PC-9 (cell line): ENCODE data around the gene AQP9. TPM values are rescaled to one million over a fixed set of nuclear protein-coding genes. Genes with fewer than 3 reads are reported as not detected.

ENCODE experiments used
- BruUV-seq: library from RNA; stranded (reverse); fragments of 400-500 nt; replicated peaks from 2 replicates; lab custom pipeline; 2021; lab: Mats Ljungman, UMichigan
- CTCF ChIA-PET: fragments of 300-600 bp; sonication (Branson Sonifier 250); formaldehyde crosslinking; loops from one replicate; lab custom pipeline; 2022; ENCODE audit warnings: antibody characterized with exemption; lab: Charles Lee
- POLR2A ChIA-PET: fragments of 300-600 bp; sonication (Branson Sonifier 250); formaldehyde crosslinking; loops from one replicate; lab custom pipeline; 2022; ENCODE audit warnings: antibody characterized with exemption; ENCODE audit not compliant: unreplicated experiment; lab: Charles Lee
- DNase-seq, 2 experiments: peaks; one replicate each; pipeline versions ENCODE4 v3.0.0 to v3.0.0-alpha.2; 2015 to 2022; ENCODE audit warnings: mixed read lengths in 1 of 2
- H2AFZ ChIP-seq: fragments of 200-600 bp; sonication (generic); 2 replicates; pipeline ENCODE4 v1.8.1; 2017; ENCODE audit warnings: antibody characterized with exemption
- H3F3A ChIP-seq: fragments of 200-600 bp; sonication (generic); 2 replicates; pipeline ENCODE4 v1.8.1; 2017; ENCODE audit warnings: antibody characterized with exemption, mild to moderate bottlenecking, low read depth; ENCODE audit not compliant: insufficient read depth
- H3K27ac ChIP-seq: fragments of 200-600 bp; sonication (generic); 2 replicates; pipeline ENCODE4 v1.6.1; 2016; ENCODE audit warnings: mixed run types
- H3K27me3 ChIP-seq: fragments of 200-600 bp; sonication (generic); 2 replicates; pipeline ENCODE4 v1.6.1; 2016; ENCODE audit warnings: low read depth, mixed run types; ENCODE audit not compliant: insufficient read depth
- H3K36me3 ChIP-seq: fragments of 200-600 bp; sonication (generic); 2 replicates; pipeline ENCODE4 v1.6.1; 2016; ENCODE audit warnings: low read depth, mixed run types
- H3K4me1 ChIP-seq: fragments of 200-600 bp; sonication (generic); replicated peaks from 2 replicates; pipeline ENCODE4 v1.6.1; 2016; ENCODE audit warnings: mixed run types; ENCODE audit not compliant: insufficient read depth
- H3K4me2 ChIP-seq: fragments of 200-600 bp; sonication (generic); 2 replicates; pipeline ENCODE4 v1.6.1; 2017; ENCODE audit warnings: mixed run types
- H3K4me3 ChIP-seq: fragments of 200-600 bp; sonication (generic); 2 replicates; pipeline ENCODE4 v1.6.1; 2016; ENCODE audit warnings: mixed run types
- H3K79me2 ChIP-seq: fragments of 200-600 bp; sonication (generic); 2 replicates; pipeline ENCODE4 v1.6.1; 2017; ENCODE audit warnings: low read depth, mixed run types
- H3K9me2 ChIP-seq: fragments of 200-600 bp; sonication (generic); 2 replicates; pipeline ENCODE4 v1.8.1; 2017; ENCODE audit warnings: mild to moderate bottlenecking; ENCODE audit not compliant: insufficient read depth
- H3K9me3 ChIP-seq: fragments of 200-600 bp; sonication (generic); 2 replicates; pipeline ENCODE4 v1.8.1; 2016; ENCODE audit warnings: low read depth; ENCODE audit not compliant: insufficient read depth
- H4K20me1 ChIP-seq: fragments of 200-600 bp; sonication (generic); 2 replicates; pipeline ENCODE4 v1.8.1; 2017; ENCODE audit not compliant: insufficient read depth
- EZH2 ChIP-seq: fragments of 200-600 bp; sonication (generic); IDR thresholded peaks from 2 replicates; pipeline ENCODE4 v1.8.0; 2017; ENCODE audit warnings: antibody characterized with exemption, low read depth
- intact Hi-C: fragments of 100-400 bp; cut with micrococcal nuclease; formaldehyde crosslinking; loops from one replicate; pipeline ENCODE4 v1.10.0; 2022; ENCODE audit not compliant: unreplicated experiment
- total RNA-seq: library from RNA; stranded (reverse); gene quantifications from 2 replicates; pipeline ENCODE4 v1.2.3, GENCODE V29; 2021
- TF ChIP-seq, protein P1 (sequence below): fragments of 200-600 bp; sonication (generic); conservative IDR thresholded peaks from 2 replicates; pipeline ENCODE4 v1.6.1; 2017; ENCODE audit warnings: mixed run types, antibody characterized with exemption, mild to moderate bottlenecking, moderate library complexity

AQP9 gene
- total RNA-seq, 1 experiment from 2014 or later, result not detected

DNA sequence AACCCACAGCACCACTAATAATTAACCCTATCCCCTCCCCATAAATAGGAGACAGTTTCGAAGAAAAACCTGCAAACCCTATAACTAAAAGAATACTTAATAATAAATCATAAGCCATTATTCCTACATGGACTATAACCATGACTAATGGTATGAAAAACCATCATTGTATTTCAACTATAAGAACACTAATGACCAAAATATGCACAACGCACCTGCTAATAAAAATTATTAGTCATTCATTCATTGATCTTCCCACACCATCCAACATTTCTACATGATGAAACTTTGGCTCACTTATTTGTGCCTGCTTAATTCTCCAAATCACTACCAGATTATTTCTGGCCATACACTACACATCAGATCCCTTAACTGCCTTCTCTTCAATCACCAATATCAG is 16.6 kb downstream of the AQP9 start:
- no peak overlapping the region for H3K4me2 ChIP-seq
- ChIA-PET CTCF (no interaction called here), POLR2A (no interaction called here)
- no peak overlapping the region for H3K4me3 ChIP-seq
- H3K9me3 ChIP-seq, result no peaks in the 10 kb centered on the region
- DNase-seq, result no peak
- H3K36me3 ChIP-seq, result no peaks in the 10 kb centered on the region
- no peaks in the 10 kb centered on the region for H3K27me3 ChIP-seq
- intact Hi-C loops, result no loop called here
- no peaks in the 10 kb centered on the region for H3K79me2 ChIP-seq
- no peaks in the 10 kb centered on the region for H3K9me2 ChIP-seq
- TF ChIP-seq EZH2, result no peak
- H2AFZ ChIP-seq, result no peak overlapping the region
- H3K27ac ChIP-seq, result no peak overlapping the region
- no peaks in the 10 kb centered on the region for H3K4me1 ChIP-seq
- no peaks in the 10 kb centered on the region for H3F3A ChIP-seq
- no peaks in the 10 kb centered on the region for H4K20me1 ChIP-seq
- BruUV-seq, result no TSS peak

GRCh38 chr15:58159827-58160386 is 21.7 kb downstream of the AQP9 start:
- no peaks in the 10 kb centered on the region for H3K4me1 ChIP-seq
- ChIA-PET POLR2A (no interaction called here), CTCF (no interaction called here)
- no peak for DNase-seq
- intact Hi-C loops, result no loop called here
- H3K79me2 ChIP-seq, result no peaks in the 10 kb centered on the region
- TF ChIP-seq EZH2, result no peak
- TF ChIP-seq, protein P1, sequence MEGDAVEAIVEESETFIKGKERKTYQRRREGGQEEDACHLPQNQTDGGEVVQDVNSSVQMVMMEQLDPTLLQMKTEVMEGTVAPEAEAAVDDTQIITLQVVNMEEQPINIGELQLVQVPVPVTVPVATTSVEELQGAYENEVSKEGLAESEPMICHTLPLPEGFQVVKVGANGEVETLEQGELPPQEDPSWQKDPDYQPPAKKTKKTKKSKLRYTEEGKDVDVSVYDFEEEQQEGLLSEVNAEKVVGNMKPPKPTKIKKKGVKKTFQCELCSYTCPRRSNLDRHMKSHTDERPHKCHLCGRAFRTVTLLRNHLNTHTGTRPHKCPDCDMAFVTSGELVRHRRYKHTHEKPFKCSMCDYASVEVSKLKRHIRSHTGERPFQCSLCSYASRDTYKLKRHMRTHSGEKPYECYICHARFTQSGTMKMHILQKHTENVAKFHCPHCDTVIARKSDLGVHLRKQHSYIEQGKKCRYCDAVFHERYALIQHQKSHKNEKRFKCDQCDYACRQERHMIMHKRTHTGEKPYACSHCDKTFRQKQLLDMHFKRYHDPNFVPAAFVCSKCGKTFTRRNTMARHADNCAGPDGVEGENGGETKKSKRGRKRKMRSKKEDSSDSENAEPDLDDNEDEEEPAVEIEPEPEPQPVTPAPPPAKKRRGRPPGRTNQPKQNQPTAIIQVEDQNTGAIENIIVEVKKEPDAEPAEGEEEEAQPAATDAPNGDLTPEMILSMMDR, result no peak
- H3F3A ChIP-seq, result no peaks in the 10 kb centered on the region
- no peak overlapping the region for H3K4me2 ChIP-seq
- BruUV-seq, result no TSS peak
- H3K9me3 ChIP-seq, result no peaks in the 10 kb centered on the region
- no peak overlapping the region for H3K27ac ChIP-seq
- no peaks in the 10 kb centered on the region for H4K20me1 ChIP-seq
- H3K36me3 ChIP-seq, result no peaks in the 10 kb centered on the region
- no peak overlapping the region for H2AFZ ChIP-seq
- no peak overlapping the region for H3K4me3 ChIP-seq
- H3K9me2 ChIP-seq, result no peaks in the 10 kb centered on the region
- no peaks in the 10 kb centered on the region for H3K27me3 ChIP-seq

DNA sequence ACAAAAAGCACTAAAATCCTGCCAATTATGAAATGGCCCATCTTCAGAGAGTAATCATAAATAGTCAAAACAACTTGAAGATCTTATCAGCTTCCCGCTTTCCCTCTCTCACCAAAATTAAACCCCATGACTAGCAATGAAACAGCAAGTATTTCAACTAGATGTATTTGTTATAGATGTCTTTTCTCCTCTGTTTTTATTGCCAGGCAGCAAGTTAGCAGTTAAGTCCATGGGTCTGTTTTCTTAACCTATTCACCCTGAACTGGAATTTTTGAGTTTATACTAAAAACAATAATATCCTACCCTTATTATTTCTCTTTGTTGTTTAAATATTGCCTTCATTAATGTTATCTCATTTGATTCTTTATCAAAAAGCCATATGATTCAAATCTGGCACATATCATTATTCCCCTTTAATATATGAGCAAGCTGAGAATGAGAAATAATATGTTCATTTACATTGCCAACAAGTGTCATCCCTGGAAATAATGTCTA is 23.3 kb downstream of the AQP9 start:
- DNase-seq, result no peak
- BruUV-seq, result no TSS peak
- ChIA-PET CTCF (no interaction called here), POLR2A (no interaction called here)
- intact Hi-C loops, result no loop called here
- Histone ChIP-seq H3K9me2 (no peaks in the 10 kb centered on the region), H3K79me2 (no peaks in the 10 kb centered on the region), H3K4me1 (no peaks in the 10 kb centered on the region), H4K20me1 (no peaks in the 10 kb centered on the region), H3K9me3 (no peaks in the 10 kb centered on the region), H3K27me3 (no peaks in the 10 kb centered on the region), H3K4me3 (no peak overlapping the region), H3K4me2 (no peak overlapping the region), H2AFZ (no peak overlapping the region), H3F3A (no peaks in the 10 kb centered on the region), H3K36me3 (no peaks in the 10 kb centered on the region), H3K27ac (no peak overlapping the region)
- TF ChIP-seq, protein P1, result no peak
- TF ChIP-seq EZH2, result no peak

- no peak overlapping the region for H2AFZ ChIP-seq
- H3K36me3 ChIP-seq, result no peaks in the 10 kb centered on the region
- H3K27ac ChIP-seq, result no peak overlapping the region
- no peaks in the 10 kb centered on the region for H3K4me1 ChIP-seq
- no TSS peak for BruUV-seq
- no peak for TF ChIP-seq EZH2
- TF ChIP-seq, protein P1, result no peak
- no peak overlapping the region for H3K4me3 ChIP-seq
- H3K9me3 ChIP-seq, result no peaks in the 10 kb centered on the region
- DNase-seq, result no peak
- H3K27me3 ChIP-seq, result no peaks in the 10 kb centered on the region
- CTCF ChIA-PET, result no interaction called here
- H3K9me2 ChIP-seq, result no peaks in the 10 kb centered on the region
- no peaks in the 10 kb centered on the region for H3F3A ChIP-seq
- POLR2A ChIA-PET, result no interaction called here
- no peak overlapping the region for H3K4me2 ChIP-seq
- no peaks in the 10 kb centered on the region for H3K79me2 ChIP-seq
- intact Hi-C loops, result no loop called here
- H4K20me1 ChIP-seq, result no peaks in the 10 kb centered on the region
Measured at GRCh38 chr15:58163985-58164384, 25.8 kb downstream of the AQP9 start.
